GM20000 (cell line): ENCODE measurements around the gene DUSP14.
"Not testable (repeated sequence)": the region's sequence is repeated elsewhere in the genome, so short reads cannot be mapped to it uniquely, and the experiment has no call there.

Experiments
- DNase-seq: peaks from one replicate; pipeline ENCODE4 v3.0.0; 2012; ENCODE audit warnings: low spot score
- CTCF ChIP-seq: IDR thresholded peaks from 2 replicates; pipeline ENCODE4 v1.5.1; 2012; ENCODE audit warnings: mild to moderate bottlenecking, control low read depth; ENCODE audit errors: extremely low read depth, missing control alignments

Gene DUSP14

GRCh38 chr17:37489197-37490001, at the start of gene DUSP14:
TSS of gene DUSP14 (plus strand) at chr17:37489891. CDS start at chr17:37512273, 22,382 bp downstream.
- no peak for TF ChIP-seq CTCF
- DNase-seq = peak; percentile 99

GRCh38 chr17:37440424-37440823, 49.3 kb upstream of the DUSP14 start:
- no peak for TF ChIP-seq CTCF
- DNase-seq = no peak

GRCh38 chr17:37441369-37442014, 48.2 kb upstream of the DUSP14 start:
- peak; percentile 58 for DNase-seq

GRCh38 chr17:37446027-37446426, 43.7 kb upstream of the DUSP14 start:
- peak; percentile 15 for DNase-seq
- no peak for TF ChIP-seq CTCF

GRCh38 chr17:37447641-37448040, 42.0 kb upstream of the DUSP14 start:
- no peak for DNase-seq

GRCh38 chr17:37450112-37450511, 39.6 kb upstream of the DUSP14 start:
- DNase-seq = no peak
- no peak for TF ChIP-seq CTCF

More at GRCh38 chr17:37447641-37448040, 42.0 kb upstream of the DUSP14 start:
- TF ChIP-seq CTCF = no peak

GRCh38 chr17:37457801-37458200, 31.9 kb upstream of the DUSP14 start:
- not testable (repeated sequence) for DNase-seq

- no peak for TF ChIP-seq CTCF
- DNase-seq = no peak
Measured at GRCh38 chr17:37458805-37459204, 30.9 kb upstream of the DUSP14 start.
